ENCODE measurements around the gene VPS16.

The VPS16 gene

GRCh38 chr20:2838170-2838797 is 2.3 kb upstream of the VPS16 start:
- DNase-seq (ENCODE audit: low read depth): no peak

DNA sequence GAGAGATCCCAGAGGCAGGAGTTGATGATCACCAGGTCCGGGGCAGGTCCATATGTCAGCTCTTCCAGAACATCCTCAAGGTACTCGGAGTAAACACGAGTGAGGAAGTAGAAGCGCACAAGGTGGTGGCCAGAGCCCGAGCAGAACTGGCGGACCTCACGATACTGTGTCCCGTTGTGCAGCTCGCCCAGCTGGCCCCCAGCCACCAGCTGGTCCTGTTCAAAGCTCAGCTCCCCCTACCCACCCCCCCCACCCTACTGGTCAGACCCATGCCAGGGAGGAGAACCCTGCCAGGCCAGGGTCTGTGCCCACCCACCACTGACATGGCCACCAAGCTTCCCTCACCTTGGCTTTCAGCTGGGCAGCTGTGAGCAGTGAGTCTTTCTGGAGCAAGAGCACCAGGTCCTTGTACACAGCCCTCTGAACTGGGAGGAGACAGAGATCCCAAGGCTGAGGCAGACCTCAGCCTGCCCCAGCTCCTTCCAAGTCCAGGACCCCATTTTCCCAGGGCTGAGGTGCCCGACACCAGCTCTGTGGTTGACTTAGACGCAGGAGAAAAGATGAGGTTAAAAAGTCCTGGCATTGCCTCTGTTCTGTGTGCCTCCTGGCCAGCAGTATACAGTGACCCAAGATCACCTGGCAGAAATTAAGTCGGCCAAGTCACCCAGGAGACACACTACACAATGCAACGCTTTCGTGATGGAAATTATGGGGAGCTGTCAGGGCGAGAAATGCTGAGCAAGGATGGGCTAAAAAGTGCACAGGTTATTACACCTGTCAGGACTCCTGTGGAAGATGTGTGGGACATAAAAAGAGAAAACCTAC is 1.5 kb upstream of the VPS16 start:
- no peaks in the 10 kb centered on the region for H3K9me3 ChIP-seq (ENCODE audit: control insufficient read depth, low read length)
- peaks cover 28% of the 10 kb centered on the region for H3K36me3 ChIP-seq (ENCODE audit: control insufficient read depth, insufficient read depth, low read length, severe bottlenecking)
- H3K27me3 ChIP-seq (replicated peaks; ENCODE audit: control insufficient read depth, insufficient read depth, low read length): no peaks in the 10 kb centered on the region
- H3K4me3 ChIP-seq (ENCODE audit: low read length): peak overlapping the region; percentile 91
- peaks cover 16% of the 10 kb centered on the region for H3K4me1 ChIP-seq (ENCODE audit: control insufficient read depth, insufficient read depth, low read length)
- no peak overlapping the region for H3K9ac ChIP-seq (ENCODE audit: low read length)
- DNase-seq (ENCODE audit: low read depth): no peak

More at GRCh38 chr20:2838170-2838797, 2.3 kb upstream of the VPS16 start:
- H3K9me3 ChIP-seq (ENCODE audit: control insufficient read depth, low read length): no peaks in the 10 kb centered on the region
- H3K27me3 ChIP-seq (replicated peaks; ENCODE audit: control insufficient read depth, insufficient read depth, low read length): no peaks in the 10 kb centered on the region
- peaks cover 24% of the 10 kb centered on the region for H3K36me3 ChIP-seq (ENCODE audit: control insufficient read depth, insufficient read depth, low read length, severe bottlenecking)
- H3K4me1 ChIP-seq (ENCODE audit: control insufficient read depth, insufficient read depth, low read length): peaks cover 16% of the 10 kb centered on the region
- H3K9ac ChIP-seq (ENCODE audit: low read length): no peak overlapping the region
- H3K4me3 ChIP-seq (ENCODE audit: low read length): no peak overlapping the region

- no peaks in the 10 kb centered on the region for H3K9me3 ChIP-seq (ENCODE audit: control insufficient read depth, low read length)
- no peak for DNase-seq (ENCODE audit: low read depth)
- H3K36me3 ChIP-seq (ENCODE audit: control insufficient read depth, insufficient read depth, low read length, severe bottlenecking): peaks cover 27% of the 10 kb centered on the region
- no peaks in the 10 kb centered on the region for H3K27me3 ChIP-seq (replicated peaks; ENCODE audit: control insufficient read depth, insufficient read depth, low read length)
- peak overlapping the region; percentile 91 for H3K4me3 ChIP-seq (ENCODE audit: low read length)
- peaks cover 16% of the 10 kb centered on the region for H3K4me1 ChIP-seq (ENCODE audit: control insufficient read depth, insufficient read depth, low read length)
- H3K9ac ChIP-seq (ENCODE audit: low read length): peak overlapping the region; percentile 86
These were observed 810 bp upstream of the VPS16 start for GRCh38 chr20:2839732-2840137.

DNA sequence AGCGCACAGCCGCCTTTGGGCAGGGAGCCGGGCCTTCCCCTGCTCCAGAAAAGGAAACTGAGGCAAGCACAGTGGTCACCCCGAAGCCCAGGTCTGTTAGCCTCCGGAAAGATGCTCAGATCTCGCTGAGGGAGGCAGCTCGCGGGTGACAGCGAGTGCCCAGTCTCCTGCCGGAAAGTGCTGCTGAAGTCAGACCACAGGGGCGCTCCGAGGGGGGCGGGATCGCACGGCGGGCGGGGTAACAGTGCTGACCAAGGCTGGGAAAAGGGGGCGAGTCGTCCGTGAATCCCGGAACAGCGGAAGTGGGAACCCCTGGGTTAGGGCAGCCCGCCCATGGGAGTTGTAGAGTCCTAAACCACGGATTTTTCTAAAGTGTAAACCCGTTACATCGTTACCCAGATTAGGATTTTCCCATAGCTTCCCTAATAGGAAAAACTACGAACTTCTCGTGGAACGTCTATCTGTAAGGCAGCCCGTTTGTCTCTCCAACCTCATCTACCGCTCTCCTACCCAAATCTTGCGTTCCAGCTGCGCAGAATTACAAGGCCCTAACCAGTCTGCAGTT is 504 bp downstream of the VPS16 start:
- Histone ChIP-seq H3K27me3 (replicated peaks; ENCODE audit: control insufficient read depth, insufficient read depth, low read length) (no peaks in the 10 kb centered on the region), H3K36me3 (ENCODE audit: control insufficient read depth, insufficient read depth, low read length, severe bottlenecking) (peaks cover 21% of the 10 kb centered on the region), H3K9me3 (ENCODE audit: control insufficient read depth, low read length) (no peaks in the 10 kb centered on the region), H3K4me1 (ENCODE audit: control insufficient read depth, insufficient read depth, low read length) (peaks cover 16% of the 10 kb centered on the region), H3K4me3 (ENCODE audit: low read length) (peak overlapping the region; percentile 91), H3K9ac (ENCODE audit: low read length) (peak overlapping the region; percentile 86)
- peak; percentile 78 for DNase-seq (ENCODE audit: low read depth)

DNA sequence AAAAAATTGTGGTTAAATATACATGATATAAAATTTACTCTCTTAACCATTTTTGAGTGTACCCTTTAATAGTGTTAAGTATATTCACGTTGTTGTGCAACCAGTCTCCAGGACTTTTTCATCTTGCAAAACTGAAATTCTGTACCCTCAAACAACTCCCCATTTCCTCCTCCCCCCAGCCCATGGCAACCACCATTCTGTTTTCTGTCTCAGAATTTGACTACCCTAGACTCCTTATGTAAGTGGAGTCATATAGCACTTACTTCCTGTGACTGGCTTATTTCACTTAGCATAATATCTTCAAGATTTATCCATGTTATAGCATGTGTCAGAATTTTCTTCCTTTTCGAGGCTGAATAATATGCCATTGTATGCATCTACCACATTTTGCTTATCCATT is 5.1 kb downstream of the VPS16 start:
- no peaks in the 10 kb centered on the region for H3K9me3 ChIP-seq (ENCODE audit: control insufficient read depth, low read length)
- no peak for DNase-seq (ENCODE audit: low read depth)
- no peak overlapping the region for H3K9ac ChIP-seq (ENCODE audit: low read length)
- H3K4me3 ChIP-seq (ENCODE audit: low read length): no peak overlapping the region
- H3K36me3 ChIP-seq (ENCODE audit: control insufficient read depth, insufficient read depth, low read length, severe bottlenecking): peaks cover 9% of the 10 kb centered on the region
- no peaks in the 10 kb centered on the region for H3K27me3 ChIP-seq (replicated peaks; ENCODE audit: control insufficient read depth, insufficient read depth, low read length)
- peaks cover 7% of the 10 kb centered on the region for H3K4me1 ChIP-seq (ENCODE audit: control insufficient read depth, insufficient read depth, low read length)

GRCh38 chr20:2846698-2847097 is 6.2 kb downstream of the VPS16 start:
- no peak overlapping the region for H3K9ac ChIP-seq (ENCODE audit: low read length)
- H3K36me3 ChIP-seq (ENCODE audit: control insufficient read depth, insufficient read depth, low read length, severe bottlenecking): peaks cover 9% of the 10 kb centered on the region
- no peaks in the 10 kb centered on the region for H3K27me3 ChIP-seq (replicated peaks; ENCODE audit: control insufficient read depth, insufficient read depth, low read length)
- no peak for DNase-seq (ENCODE audit: low read depth)
- peaks cover 2% of the 10 kb centered on the region for H3K4me1 ChIP-seq (ENCODE audit: control insufficient read depth, insufficient read depth, low read length)
- no peaks in the 10 kb centered on the region for H3K9me3 ChIP-seq (ENCODE audit: control insufficient read depth, low read length)
- no peak overlapping the region for H3K4me3 ChIP-seq (ENCODE audit: low read length)

- no peaks in the 10 kb centered on the region for H3K9me3 ChIP-seq (ENCODE audit: control insufficient read depth, low read length)
- no peaks in the 10 kb centered on the region for H3K4me1 ChIP-seq (ENCODE audit: control insufficient read depth, insufficient read depth, low read length)
- H3K9ac ChIP-seq (ENCODE audit: low read length): no peak overlapping the region
- H3K27me3 ChIP-seq (replicated peaks; ENCODE audit: control insufficient read depth, insufficient read depth, low read length): no peaks in the 10 kb centered on the region
- DNase-seq (ENCODE audit: low read depth): no peak
- no peak overlapping the region for H3K4me3 ChIP-seq (ENCODE audit: low read length)
- peaks cover 9% of the 10 kb centered on the region for H3K36me3 ChIP-seq (ENCODE audit: control insufficient read depth, insufficient read depth, low read length, severe bottlenecking)
These were observed 7.3 kb downstream of the VPS16 start for GRCh38 chr20:2847802-2848201.

DNA sequence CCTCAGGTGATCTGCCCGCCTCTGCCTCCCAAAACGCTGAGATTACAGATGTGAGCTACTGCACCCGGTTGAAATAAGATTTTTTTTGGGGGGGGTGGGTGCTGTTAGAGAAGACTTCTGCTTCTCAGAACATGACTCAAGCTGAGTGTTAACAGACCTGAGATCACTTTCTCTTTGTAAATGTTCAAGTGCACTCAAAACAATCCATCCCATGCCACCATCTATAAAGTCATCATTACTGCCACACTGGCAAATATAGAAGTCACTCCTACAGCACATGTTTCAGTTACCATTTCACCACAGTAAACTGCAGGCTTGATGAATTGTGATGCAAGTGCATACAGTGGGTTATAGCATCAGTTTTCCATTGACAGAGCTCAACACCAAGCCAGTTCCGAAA is 9.0 kb downstream of the VPS16 start:
- Histone ChIP-seq H3K4me1 (ENCODE audit: control insufficient read depth, insufficient read depth, low read length) (no peaks in the 10 kb centered on the region), H3K27me3 (replicated peaks; ENCODE audit: control insufficient read depth, insufficient read depth, low read length) (no peaks in the 10 kb centered on the region), H3K9me3 (ENCODE audit: control insufficient read depth, low read length) (no peaks in the 10 kb centered on the region), H3K4me3 (ENCODE audit: low read length) (no peak overlapping the region), H3K9ac (ENCODE audit: low read length) (no peak overlapping the region), H3K36me3 (ENCODE audit: control insufficient read depth, insufficient read depth, low read length, severe bottlenecking) (peaks cover 5% of the 10 kb centered on the region)
- DNase-seq (ENCODE audit: low read depth): no peak

DNA sequence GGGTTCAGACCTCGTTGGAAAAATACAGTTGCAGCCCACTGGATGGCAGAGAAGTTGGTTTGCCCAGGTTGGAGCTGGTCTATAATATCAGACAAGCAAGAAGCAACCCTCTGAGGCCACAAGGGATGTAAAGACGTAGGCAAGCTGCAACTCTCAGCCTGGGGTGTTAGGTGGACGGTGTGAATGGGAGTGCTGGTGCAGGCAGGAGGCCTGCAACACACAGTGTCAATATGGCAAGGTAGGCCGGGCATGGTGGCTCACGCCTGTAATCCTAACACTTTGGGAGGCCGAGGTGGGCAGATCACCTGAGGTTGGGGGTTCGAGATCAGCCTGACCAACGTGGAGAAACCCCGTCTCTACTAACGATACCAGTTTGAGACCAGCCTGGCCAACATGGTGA is 10.5 kb downstream of the VPS16 start:
- no peak overlapping the region for H3K9ac ChIP-seq (ENCODE audit: low read length)
- peaks cover 5% of the 10 kb centered on the region for H3K36me3 ChIP-seq (ENCODE audit: control insufficient read depth, insufficient read depth, low read length, severe bottlenecking)
- H3K4me3 ChIP-seq (ENCODE audit: low read length): no peak overlapping the region
- no peaks in the 10 kb centered on the region for H3K9me3 ChIP-seq (ENCODE audit: control insufficient read depth, low read length)
- H3K27me3 ChIP-seq (replicated peaks; ENCODE audit: control insufficient read depth, insufficient read depth, low read length): no peaks in the 10 kb centered on the region
- no peak for DNase-seq (ENCODE audit: low read depth)
- H3K4me1 ChIP-seq (ENCODE audit: control insufficient read depth, insufficient read depth, low read length): no peaks in the 10 kb centered on the region

DNA sequence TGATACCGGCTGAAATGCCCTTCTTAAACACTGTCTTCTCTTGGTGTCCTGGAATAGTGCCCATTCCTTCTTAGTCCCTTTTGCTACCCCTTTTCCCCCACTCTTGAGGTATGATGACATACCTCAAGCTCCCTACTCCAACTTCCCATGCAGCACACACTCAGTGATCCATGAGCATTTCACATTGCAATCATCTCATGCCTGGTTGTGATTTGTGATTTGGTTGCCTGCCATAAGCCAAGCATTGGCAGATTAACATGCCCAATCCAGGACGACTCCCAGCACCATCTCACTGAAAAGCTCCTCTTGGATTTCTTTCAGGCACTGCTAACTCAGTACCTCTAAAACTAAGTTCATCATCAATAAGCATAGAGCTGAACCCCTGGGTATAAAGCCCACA is 18.0 kb downstream of the VPS16 start:
- H3K27me3 ChIP-seq (replicated peaks; ENCODE audit: control insufficient read depth, insufficient read depth, low read length): no peaks in the 10 kb centered on the region
- peaks cover 27% of the 10 kb centered on the region for H3K36me3 ChIP-seq (ENCODE audit: control insufficient read depth, insufficient read depth, low read length, severe bottlenecking)
- no peak overlapping the region for H3K9ac ChIP-seq (ENCODE audit: low read length)
- H3K9me3 ChIP-seq (ENCODE audit: control insufficient read depth, low read length): no peaks in the 10 kb centered on the region
- peaks cover 14% of the 10 kb centered on the region for H3K4me1 ChIP-seq (ENCODE audit: control insufficient read depth, insufficient read depth, low read length)
- no peak overlapping the region for H3K4me3 ChIP-seq (ENCODE audit: low read length)
- no peak for DNase-seq (ENCODE audit: low read depth)

- peaks cover 14% of the 10 kb centered on the region for H3K4me1 ChIP-seq (ENCODE audit: control insufficient read depth, insufficient read depth, low read length)
- no peak overlapping the region for H3K4me3 ChIP-seq (ENCODE audit: low read length)
- peaks cover 35% of the 10 kb centered on the region for H3K36me3 ChIP-seq (ENCODE audit: control insufficient read depth, insufficient read depth, low read length, severe bottlenecking)
- no peaks in the 10 kb centered on the region for H3K27me3 ChIP-seq (replicated peaks; ENCODE audit: control insufficient read depth, insufficient read depth, low read length)
- peak overlapping the region; percentile 21 for H3K9ac ChIP-seq (ENCODE audit: low read length)
- H3K9me3 ChIP-seq (ENCODE audit: control insufficient read depth, low read length): no peaks in the 10 kb centered on the region
- DNase-seq (ENCODE audit: low read depth): no peak
These were observed 19.0 kb downstream of the VPS16 start for GRCh38 chr20:2859330-2860121.
